Activated gamma-delta T cell (primary cell): Measurements from ENCODE around the gene HLA-DOA.

ENCODE experiments used
- DNase-seq: peaks from one replicate; lab custom pipeline; 2025; lab: John Stamatoyannopoulos, UW

The HLA-DOA gene

DNA sequence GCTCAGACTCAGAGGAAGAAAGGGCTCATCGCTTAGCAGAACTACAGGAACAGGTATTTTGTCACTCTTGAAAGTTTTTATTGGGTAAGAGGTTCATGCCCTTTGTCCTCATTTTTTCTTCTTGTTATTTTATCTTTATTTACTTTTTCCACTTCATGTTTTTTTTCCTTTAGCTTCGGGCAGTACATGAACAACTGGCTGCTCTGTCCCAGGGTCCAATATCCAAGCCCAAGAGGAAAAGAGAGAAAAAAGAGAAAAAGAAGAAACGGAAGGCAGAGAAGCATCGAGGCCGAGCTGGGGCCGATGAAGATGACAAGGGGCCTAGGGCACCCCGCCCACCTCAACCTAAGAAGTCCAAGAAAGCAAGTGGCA lies 31.5 kb downstream of the HLA-DOA start:
- DNase-seq, result no peak

DNA sequence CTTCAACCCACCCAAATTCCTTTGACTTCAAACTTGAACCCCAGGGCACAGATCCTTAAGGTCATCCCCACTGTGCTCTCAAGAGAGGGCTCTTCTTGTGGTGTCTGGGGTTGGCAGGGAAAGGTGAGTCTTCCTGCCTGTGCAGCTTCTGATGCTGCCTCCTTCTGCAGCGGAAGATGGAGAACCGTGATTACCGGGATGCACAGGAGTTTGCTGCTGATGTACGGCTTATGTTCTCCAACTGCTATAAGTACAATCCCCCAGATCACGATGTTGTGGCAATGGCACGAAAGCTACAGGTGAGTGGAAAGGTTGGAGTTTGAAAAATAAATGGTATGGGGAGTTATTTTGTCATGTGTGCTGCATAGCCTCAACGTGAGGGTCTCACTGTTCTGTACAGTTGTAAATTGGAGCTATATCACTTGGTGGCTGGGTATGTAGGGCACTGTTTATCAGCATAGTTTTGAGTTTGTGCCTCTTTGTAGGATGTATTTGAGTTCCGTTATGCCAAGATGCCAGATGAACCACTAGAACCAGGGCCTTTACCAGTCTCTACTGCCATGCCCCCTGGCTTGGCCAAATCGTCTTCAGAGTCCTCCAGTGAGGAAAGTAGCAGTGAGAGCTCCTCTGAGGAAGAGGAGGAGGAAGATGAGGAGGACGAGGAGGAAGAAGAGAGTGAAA lies 32.0 kb downstream of the HLA-DOA start:
- DNase-seq, result no peak

DNA sequence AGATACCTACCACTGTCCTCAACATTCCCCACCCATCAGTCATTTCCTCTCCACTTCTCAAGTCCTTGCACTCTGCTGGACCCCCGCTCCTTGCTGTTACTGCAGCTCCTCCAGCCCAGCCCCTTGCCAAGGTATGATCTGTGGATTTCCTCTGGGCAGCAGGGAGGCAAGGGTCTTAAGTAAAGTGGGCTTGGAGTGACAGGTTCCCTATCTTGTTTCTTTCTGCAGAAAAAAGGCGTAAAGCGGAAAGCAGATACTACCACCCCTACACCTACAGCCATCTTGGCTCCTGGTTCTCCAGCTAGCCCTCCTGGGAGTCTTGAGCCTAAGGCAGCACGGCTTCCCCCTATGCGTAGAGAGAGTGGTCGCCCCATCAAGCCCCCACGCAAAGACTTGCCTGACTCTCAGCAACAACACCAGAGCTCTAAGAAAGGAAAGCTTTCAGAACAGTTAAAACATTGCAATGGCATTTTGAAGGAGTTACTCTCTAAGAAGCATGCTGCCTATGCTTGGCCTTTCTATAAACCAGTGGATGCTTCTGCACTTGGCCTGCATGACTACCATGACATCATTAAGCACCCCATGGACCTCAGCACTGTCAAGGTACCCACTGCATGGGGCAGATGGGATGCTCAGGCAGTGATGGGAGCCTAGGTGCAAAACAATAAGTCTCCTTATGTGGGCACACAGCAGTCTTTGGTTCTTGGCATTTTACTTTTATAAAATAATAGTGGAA lies 32.9 kb downstream of the HLA-DOA start:
- no peak for DNase-seq

DNA sequence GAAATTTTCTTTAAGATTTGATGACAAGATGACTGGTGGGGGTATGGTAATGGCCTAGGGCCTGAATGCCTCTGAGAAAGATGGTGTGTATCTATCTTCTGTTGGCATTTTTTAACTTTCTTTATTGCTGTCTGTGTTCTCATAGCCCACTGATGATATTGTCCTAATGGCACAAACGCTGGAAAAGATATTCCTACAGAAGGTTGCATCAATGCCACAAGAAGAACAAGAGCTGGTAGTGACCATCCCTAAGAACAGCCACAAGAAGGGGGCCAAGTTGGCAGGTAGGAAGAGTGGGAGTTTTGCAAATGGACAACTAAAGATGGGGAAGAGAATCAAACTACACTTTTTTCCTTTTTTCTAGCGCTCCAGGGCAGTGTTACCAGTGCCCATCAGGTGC lies 33.5 kb downstream of the HLA-DOA start:
- DNase-seq, result no peak

DNA sequence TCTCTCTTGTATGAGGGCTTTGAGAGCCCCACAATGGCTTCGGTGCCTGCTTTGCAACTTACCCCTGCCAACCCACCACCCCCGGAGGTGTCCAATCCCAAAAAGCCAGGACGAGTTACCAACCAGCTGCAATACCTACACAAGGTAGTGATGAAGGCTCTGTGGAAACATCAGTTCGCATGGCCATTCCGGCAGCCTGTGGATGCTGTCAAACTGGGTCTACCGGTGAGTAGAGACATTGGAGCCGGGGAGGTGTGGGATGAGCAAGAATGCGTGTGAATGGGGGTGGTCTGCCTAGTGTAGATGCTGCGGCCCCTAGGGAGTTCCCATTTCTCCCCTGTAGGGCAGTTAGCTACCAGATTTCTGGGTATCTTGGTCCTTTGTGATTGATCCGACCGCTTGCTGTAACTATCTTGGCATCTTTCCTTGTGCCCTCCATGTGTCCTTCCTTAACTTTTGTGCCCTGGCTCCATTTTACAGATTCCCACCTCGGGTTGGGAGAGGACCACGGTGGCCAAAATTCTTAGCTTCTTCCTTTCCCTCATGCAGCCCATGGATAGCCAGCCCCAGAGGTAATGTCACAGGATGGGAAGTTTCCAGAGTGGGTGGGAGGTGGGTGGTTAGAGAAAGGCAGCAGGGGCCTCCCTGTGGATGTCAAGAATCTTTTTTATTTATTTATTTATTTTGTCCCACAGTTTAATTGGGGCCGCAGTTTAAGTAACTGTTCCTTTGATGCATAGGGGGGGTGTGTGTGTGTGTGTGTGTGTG lies 34.7 kb downstream of the HLA-DOA start:
- no peak for DNase-seq

DNA sequence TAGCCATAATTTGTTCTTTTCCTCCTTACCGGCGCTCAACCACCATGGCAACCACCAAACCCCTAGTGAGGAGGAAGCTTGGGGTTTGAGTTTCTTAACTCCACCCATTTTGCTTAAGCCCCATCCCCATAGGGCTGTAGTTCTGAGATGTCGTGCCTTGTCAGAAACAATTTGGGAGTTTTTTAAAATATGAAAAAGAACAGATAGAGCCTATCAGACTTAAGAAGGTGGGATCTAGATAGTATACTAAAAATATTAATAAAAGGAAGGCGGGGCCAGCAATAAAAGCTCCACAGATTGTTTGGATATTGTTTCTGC lies 35.4 kb downstream of the HLA-DOA start:
- DNase-seq, result no peak

DNA sequence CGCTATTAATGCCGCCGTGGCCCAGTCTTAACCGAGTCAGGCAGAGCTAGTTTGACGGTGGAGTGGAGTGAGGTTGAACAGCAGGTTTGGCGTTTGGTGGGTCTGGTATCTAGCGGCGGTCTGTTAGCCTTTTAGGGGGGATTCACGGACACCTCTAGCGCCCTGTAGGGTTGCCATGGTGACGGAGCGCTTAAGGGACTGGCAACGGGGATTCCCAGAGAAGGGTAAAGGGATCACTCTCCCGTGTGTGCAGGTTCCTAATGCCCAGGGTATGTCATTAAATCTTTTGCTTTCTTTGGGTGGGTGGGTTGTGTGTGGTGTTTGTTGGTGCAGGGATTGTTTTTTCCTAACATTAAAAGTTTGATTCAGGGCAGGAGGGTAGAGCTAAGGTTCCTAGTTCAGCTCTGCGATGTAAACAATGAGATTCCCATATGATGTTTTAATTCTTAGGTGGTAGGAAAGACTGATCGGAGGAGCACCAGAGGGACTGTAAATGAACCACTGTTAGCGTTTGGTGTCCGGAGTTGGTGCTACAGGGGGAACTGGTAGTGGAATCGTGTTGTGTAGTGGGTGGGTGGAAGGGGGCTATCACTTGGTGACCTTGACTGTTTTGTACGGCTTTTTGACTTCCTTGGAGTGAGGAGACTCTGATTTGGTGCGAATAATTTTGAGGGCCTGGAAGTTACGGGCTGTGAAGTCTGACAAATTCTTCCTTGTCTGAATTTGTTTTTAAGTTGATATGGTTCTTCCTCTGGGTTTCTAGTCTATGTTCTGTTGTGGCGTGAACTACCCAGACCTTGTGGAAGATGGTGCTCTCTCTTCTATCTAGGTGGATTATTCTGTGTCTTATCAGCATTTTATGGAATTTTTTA lies 36.0 kb downstream of the HLA-DOA start:
- no peak for DNase-seq

DNA sequence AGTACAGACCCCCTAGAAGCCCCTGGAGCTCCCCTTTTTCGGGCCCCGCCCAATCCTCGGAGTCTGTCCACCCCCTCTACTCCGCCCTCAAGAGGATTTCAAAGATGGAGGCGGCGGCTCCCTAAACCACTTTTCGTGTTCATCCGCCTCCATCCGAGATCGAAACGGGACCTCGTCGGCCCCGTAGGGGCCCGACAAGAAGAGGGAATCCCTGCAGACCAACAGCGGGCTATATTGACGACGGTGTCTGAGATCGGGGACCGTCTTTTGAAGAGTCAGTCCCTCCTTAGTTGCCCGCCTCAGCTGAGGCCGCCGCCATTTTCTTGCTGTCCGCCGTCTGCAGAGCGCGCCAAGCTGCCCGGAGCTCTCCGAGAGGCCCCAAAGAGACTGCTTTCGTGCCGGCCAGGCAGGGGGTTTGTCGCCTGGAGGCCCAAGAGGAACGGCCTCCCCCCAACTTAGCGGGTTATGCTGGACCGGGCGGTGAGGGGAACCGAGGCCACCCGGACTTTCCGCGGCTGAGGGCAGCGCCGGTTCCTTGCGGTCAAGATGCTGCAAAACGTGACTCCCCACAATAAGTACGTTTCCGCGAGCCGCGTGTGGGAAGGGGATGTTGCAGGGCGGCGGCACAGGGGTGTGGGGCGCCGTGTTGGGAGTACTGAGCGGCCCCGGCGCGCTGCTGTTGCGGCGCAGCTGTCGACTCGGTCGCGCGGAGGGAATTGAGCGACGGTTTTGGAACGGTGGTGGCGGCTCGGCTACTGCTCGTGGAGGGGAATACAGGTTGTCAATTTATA lies 36.8 kb downstream of the HLA-DOA start:
- DNase-seq, result peak; percentile 47

DNA sequence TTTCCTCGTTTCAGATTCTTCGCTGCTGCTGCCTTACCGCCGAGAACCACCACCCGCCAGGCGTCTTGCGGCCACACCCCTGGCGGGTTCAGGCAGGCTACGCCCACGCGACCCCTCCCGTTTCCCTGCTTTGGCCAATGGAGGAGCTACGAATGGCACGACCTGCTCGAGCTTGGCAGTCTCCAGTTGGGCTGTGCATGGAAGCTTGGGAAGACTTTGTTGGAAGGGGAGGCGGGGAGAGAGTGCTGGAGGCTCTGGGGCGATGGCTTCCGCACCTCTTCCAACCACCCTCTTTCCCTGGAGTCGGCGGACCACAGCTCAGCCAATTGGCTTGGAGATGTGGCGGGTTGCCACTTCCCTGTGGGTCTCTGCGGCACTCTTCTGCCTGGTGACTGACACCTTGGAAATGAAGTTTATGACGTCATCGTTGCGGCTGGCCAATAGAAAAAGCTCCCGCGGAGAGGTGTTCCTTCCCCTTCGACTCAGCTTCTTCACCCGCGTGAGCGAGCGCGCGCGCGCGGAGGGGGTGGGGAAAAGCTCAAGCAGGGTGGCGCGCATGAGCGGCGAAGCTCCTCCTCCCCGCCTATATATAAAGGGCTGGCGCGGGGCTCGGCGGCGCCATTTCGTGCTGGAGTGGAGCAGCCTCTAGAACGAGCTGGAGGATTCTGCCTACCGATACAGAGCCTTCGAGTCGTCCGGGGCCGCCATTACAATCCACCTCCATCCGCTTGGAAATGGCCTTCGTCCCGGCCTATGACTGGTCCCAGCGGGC lies 37.6 kb downstream of the HLA-DOA start:
- DNase-seq, result peak; percentile 100

DNA sequence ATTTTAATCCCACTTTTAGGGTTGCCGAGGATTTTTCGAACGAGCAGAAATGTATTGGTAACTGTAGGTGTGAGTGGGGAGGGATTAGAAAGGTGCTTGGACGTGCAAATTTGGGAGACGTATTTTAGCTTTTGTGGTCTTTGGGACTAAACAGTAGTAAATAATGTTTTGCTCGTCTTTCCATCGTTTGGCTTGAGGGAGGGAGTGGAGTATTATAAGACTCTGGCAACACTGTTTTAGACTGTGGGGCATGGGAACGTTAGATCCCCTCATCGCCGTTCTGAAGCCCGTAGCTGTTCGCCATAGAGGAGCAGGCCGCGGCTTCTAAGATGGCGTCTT lies 38.2 kb downstream of the HLA-DOA start:
- no peak for DNase-seq

DNA sequence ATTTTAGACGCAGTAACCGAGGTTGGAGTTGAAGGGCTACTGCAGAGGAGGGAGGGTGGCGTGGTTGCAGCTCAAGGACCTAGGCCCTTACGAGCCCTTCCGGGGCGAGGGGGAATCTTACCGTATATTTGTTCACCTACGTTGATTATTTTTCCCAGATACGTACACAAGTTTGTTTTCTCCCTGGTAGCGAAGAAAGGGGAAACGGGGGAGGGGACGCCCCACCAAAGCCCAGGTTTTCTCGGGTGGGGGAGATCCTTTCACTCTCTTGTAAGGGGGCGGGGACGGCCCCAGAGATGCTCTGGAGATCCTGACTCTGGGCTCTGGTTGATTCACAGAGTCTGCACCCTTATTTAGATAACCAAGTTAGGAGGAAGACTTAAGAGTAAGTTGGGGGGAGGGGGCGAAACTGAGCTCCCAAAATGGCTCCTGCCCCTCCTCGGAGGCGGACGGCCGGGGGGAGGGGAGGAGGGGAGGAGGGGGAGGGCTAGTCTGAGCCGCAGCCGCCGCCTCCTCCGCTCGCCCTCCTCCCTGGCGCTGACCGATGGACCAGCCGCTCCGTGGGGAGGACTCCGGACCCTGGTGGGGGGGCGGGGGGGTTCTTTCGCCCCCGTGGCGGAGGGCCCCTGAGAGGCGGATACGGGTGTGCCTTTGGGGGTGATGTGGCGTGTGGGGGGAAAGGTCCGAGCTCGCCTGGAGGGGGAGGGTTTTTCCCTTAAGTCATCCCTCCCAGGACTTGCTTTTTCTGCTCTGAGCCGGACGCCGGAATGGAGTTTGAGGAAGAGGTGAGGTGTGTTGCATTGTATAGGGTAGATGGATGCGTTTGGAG lies 38.8 kb downstream of the HLA-DOA start:
- peak; percentile 34 for DNase-seq

DNA sequence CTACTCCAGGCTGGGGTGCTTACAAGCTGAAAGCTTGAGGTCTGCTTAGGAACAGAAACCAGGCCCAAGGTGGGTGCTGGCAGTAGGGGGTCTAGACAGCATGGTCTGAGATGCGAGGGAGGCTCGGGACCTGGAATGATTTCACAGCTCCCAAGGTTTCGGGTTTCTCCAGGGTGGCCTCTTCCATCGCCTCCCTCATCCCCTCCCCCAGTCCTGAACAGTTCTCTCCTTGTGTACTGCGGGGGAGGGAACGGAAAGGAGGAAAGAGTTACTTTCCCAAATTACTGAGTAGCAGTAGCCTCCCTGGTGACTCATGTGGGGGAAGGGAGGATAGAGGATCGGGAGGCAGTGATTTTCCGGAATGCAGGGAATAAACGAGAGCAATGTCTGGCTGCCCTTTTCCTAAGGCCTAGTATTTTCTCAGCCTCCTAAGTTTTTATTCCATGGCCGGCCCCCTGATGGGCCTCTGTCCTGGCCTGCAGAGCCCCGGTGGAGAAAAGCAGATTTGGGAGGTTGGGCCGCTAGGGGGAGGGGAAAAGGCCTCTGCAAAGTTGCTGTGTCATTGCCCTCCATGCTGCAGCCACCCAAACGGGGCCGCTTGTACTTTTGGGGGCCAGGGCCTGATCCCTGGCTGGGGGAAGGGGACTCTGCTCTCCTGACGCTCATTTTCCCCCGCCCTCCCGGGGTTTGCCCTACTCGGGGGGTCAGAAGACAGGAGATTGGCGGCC lies 39.5 kb downstream of the HLA-DOA start:
- no peak for DNase-seq

DNA sequence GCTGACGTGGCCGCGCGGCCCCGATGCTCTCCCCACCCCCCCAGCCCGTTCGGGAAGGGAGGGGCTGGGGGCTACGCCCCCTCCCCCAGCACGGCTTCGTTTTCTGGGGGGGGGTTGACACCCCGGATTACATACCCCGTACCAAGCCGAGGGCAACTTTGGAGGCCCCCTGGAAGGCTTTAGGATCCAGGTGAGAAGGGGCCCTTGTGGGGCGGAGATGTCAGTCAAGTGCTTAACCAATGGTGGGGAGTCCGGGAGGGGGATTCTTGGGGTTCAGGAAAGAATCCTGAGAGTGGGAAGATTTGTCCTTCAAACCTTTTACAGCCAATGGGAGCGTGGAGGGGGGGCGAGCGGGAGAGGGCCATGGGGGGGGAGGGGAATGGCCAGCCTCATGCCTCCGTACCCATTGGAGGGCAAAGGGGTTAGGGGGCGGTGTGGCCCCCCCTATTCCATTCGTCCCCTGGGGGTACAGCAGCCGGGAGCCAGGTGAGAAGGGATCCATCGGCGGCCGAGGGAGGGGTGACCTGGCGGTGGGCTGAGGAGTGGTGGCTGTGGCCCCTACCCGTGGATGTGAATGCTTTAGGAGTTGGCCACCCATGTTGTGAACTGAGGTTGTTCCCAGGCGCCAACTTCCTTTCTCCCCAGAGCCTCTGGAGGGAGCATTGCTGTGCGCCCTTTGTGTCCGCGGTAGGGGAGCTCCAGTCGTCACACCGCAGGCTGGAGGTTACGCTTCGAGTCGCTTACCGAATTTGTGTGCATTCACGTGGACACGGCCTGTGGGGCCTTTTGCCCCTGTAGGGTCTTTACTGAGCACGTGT lies 40.3 kb downstream of the HLA-DOA start:
- DNase-seq, result no peak

DNA sequence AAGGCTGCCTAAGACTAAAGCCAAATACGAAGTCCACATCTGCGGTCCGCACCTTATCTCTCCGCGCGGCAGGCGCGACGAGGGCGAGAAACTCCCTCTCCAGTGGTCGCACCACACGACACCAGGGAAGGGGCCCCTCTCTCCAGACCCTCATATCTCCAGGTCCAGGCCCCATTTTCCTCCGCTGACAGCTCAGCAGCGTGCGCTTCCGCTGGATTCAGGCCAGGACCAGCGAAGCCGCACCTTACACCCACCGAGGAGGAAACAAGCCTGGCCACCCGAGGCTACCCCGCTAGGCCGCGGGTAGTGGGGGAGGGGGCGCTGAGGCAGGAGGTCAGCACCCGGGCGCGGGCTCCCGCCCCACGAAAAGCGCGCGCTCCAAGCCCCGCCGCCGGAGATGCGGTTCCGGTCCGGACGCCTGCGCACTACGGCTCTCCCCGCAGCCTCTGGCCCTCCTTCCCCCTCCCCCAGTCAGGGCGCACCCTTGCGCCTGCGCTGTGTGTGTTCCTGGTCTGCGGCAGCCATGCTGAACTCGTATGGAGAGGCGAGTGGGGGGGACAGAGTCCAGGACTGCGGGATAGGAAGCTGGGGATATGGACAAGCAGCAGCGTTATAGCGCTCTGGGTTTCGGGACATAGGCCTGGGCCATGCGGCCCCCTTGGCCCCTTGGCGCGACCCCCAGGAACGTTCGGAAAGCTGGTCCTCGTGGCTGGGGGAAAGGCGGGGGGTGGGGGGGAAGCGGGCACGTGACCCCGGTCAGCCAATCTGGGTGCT lies 41.1 kb downstream of the HLA-DOA start, which contains the start of gene BRD2:
Gene BRD2 (plus strand): TSS at position 502 of the 774 bp plus-strand sequence. CDS start 4,305 bp downstream, outside the sequence.
- peak; percentile 96 for DNase-seq

DNA sequence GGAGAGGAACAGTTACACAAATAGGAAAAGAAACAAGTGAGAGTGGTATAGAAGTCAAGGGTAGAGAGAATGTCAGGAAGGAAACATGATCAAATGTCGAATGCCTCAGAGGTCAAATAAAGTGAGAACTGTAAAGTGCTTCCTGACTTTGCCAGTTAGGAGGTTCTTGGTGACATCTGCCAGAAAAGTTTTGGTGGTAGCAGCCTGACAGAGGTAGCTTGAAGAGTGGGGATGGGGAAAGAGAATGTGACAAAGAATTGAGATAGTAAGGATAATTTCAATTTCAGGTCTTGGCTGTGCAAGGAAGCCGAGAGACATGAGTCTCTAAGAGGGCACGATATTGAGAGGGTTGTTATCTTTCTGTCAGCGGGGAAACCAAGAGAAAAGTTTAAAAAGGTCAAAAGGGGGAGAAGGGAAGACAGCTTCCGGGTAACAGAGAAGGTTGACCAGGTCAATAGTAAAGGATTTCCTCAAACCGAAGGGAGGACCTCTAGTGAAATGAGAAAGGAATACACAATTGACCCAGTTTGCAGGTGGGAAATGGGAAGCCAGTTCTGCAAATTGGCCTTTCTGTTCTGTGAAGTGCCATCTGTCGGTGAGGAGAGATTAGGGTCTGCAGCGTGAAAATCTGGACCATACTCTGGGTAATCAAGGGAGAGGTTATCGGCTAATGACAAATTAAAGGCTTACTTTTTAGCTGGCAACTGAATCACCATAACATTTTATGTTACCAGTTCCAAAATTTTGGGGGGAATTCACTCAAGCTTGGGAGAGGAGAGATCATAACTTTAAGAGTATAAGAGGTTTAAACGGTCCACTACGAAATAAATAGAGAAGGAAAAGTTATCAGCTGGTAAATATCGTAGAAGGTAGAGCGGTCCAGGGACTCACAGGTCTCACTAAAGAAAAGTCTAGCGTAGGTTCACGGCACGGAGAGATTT lies 42.0 kb downstream of the HLA-DOA start:
- DNase-seq, result no peak

DNA sequence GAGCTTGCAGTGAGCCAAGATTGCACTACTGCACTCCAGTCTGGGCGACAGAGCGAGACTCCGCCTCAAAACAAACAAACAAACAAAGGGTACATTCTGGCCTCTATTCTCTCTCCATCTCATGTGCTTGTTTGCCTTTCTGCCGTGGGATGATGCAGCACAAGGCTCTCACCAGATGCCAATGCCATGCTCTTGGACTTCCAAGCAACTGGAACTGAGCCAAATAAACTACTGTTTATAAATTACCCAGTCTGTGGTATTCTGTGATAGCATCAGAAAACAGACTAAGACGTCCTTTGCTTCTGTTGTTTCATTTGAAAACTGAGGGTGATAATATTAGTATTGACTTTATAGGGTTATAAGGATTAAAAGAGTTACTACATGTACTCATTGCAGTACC lies 44.6 kb downstream of the HLA-DOA start:
- DNase-seq, result no peak
